Forelimb muscle (tissue), 1 donor: ENCODE data around the gene SP110. TPM values are rescaled to one million over a fixed set of nuclear protein-coding genes. Genes with fewer than 3 reads are reported as not detected.
A peak's percentile ranks its signal among the peaks of the same experiment; 100 is the strongest.
"Not testable (repeated sequence)": the region's sequence is repeated elsewhere in the genome, so short reads cannot be mapped to it uniquely, and the experiment has no call there.

Source experiments
- DNase-seq: peaks from one replicate; pipeline ENCODE4 v3.0.0-alpha.2; 2013; ENCODE audit warnings: low read depth
- polyA plus RNA-seq: library from polyadenylated mRNA; unstranded; fragments of 120-200 nt; gene quantifications from one replicate; pipeline ENCODE4 v1.2.1, GENCODE V29; 2013; ENCODE audit not compliant: insufficient read length

The SP110 gene
- polyA plus RNA-seq = 11.9 TPM

DNA sequence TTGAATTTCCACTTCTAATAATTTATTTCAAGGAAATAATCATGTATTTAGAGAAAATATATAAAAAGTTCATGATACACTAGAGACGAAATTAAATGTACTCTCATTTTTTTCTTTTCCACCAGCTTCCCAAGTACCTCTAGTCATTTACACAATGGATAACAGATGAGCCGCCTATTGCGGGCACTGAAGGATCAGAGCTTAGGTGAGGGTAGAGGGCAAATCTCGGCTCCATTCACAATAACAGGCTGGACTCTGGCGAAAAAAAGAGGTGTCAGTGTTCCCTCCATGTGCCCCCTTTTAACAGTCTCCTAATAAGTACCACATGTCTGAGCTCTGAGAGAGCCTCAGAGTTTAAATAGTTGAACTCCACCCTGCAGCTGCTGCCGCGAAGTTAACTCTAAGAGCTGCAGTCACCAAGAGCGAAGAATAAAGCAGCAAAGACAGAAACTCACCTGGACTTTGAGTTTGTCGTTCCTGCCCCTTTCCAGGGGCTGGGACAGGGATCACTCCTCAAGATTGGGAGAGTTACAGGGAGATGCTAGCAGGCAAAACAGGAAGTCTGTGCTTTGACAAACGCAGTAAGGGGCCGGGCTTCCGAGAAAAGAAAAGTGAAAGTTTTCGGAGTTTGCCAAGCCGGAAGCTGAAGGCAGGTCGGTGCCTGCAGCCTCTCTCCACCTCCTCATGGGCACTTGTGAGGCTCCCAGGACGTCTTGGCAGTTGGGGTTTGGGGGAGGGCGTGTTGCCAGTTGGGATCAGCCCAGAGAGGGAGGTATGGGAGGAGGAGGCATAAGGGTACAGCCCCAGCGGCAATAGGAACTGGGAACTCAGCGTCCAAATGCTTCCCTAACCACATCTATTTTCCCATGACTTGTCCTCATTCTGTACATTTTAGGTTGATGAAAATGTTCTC is at the start of gene SP110:
SP110 (minus strand) TSS at position 566 of the 913 bp plus-strand sequence. CDS start 3,057 bp downstream, outside the sequence.
- DNase-seq = peak; percentile 76

DNA sequence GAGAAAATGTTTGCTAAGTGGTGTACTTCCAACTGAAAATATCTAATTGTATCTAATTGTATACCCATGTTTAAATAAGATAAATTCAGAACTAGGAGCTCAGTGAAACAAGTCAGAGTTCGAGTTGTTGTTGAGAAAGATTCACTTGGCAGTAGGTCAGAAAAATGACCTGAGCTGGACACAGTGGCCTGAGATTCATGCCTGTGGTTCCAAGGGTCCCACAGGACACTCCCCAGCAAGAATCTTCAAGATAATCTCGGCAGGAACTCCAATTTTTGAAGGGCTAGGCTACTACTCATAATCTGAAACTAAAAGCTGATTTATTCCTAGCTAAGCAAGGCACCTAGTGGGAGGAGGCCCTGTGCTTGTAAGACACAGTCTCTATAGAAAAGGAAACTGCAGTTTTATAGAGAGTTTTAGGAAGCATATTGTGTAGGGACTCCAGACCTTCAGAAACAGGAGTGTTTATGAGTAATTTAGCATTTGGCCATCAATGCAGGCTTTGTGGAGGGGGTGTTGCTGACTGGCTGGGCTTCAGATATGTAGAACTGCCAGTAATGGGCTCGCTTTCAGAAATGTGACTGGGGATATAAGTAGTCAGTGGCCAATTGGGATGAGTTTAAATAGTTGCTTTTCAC is 48.9 kb upstream of the SP110 start:
- DNase-seq = no peak

DNA sequence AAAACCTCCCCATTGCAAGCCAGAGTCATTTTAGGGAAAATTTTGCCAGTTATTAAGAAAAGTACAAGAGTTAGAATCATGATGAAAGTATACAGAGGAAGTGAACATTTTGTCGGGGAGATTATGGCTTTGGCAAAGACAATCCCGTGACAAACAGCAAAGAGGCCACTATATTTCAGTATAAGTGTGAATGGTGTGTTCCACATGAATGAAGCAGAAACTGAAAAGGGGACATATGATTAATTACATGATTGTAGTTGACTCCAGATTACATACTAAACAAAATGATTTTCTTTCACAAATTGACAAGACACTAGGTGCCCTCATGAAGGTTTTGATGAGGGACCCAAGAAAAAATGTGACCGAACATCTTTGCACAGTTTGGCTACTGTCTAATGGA is 47.8 kb upstream of the SP110 start:
- DNase-seq = no peak

GRCh38 chr2:230267059-230267458 is 47.3 kb upstream of the SP110 start:
- DNase-seq = no peak

GRCh38 chr2:230266638-230267037 is 46.9 kb upstream of the SP110 start:
- DNase-seq = no peak

GRCh38 chr2:230264945-230265344 is 45.2 kb upstream of the SP110 start:
- DNase-seq = not testable (repeated sequence)

DNA sequence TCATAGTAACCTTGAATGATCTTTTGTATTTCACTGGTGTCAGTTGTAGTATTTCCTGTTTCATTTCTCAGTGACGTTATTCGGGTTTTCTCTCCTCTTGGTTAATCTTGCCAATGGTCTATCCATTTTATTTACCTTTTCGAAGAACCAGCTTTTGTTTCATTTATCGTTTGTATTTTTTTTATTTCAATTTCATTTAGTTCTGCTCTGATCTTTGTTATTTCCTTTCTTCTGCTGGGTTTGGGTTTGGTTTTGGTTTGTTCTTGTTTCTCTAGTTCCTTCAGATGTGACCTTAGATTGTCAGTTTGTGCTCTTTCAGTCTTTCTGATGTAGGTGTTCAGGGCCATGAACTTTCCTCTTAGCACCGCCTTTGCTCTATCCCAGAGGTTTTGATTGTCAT is 42.5 kb upstream of the SP110 start:
- no peak for DNase-seq

GRCh38 chr2:230258483-230258882 is 38.7 kb upstream of the SP110 start:
- no peak for DNase-seq

DNA sequence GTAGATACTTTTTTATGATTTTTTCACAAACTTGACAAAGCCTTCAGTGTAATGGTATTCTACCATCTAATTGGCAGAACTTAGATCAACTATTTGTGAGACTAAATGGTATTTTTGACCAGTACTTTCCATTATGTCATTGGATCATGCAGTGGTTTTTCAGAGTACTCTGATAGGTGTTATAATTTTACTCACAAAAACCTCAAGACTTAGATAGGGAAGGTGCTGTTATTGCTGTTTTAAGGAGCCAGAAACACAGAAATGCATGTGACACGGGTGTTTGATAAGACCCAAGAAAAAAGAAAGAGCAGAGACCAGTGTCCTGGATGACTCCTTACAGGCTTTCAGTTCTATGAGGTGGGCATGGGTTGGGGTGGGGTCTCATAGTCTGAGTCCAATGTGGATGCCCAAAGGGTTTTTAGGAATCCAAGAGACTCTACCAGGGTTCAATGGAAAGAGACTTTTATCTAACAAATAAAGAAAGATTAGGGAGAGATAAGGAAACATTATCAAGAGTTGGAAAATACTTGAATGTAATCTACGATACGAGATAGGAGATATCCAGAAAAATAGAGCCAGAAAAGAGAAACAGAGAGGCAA is 37.0 kb upstream of the SP110 start:
- DNase-seq = no peak

GRCh38 chr2:230254152-230254881 is 34.5 kb upstream of the SP110 start:
- no peak for DNase-seq

DNA sequence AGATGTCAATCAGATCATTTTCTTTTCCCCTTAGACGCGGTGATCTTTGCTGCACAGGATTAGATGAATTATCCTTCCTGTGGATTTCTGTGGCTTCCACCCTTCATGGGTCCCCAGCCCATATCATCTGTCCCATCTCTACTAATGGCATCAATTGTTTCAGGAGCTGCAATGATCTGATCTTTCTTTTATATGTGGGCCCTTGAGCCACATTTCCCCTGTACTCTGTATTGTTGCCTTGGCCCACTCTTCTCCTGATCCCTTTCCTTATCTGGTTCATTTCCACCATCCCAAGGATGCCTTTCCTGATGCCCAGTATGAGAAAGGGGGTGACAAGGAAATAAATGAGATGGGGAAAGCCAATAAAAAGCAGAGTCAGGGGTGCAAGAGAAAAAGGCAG is 30.4 kb upstream of the SP110 start:
- DNase-seq = no peak

GRCh38 chr2:230246206-230246605 is 26.4 kb upstream of the SP110 start:
- DNase-seq = no peak

DNA sequence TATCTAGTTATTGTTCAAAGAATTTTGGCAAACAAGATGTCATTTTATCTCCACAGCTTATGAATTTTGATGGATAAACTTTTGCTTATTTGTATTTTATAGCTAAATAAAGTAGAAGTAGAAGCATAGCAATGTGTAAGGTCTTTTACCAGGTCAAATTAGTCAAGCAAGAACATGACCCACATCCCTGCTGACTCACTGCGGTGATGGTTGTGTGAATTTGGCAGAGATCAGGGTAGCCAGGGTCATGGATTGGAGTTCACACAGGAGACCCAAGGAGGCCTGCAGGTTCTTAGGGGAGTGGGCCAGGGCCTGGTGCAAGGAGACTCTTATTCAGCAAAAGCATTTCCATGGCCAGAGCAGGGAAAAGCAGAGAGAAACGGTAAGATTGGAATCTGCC is 24.4 kb upstream of the SP110 start:
- no peak for DNase-seq

DNA sequence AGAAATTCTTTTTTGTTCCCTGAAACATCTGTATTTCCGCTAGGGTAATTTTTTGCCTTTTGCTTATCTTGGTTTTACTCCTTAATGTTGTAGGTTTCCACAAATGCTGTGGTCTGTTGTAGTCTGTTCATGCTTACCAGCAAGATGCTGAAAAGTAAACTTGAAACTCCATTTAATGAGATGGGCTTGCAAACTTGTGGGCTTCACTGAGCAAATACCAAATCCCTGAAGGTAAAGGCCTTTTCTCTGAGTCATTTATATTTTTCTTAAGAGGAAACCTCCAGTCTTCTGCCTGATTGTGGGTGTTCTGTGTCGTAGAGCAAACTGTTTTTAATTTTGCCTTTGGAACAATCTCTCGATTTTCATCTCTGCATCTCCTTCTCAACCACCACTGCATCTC is 15.1 kb upstream of the SP110 start:
- DNase-seq = no peak

DNA sequence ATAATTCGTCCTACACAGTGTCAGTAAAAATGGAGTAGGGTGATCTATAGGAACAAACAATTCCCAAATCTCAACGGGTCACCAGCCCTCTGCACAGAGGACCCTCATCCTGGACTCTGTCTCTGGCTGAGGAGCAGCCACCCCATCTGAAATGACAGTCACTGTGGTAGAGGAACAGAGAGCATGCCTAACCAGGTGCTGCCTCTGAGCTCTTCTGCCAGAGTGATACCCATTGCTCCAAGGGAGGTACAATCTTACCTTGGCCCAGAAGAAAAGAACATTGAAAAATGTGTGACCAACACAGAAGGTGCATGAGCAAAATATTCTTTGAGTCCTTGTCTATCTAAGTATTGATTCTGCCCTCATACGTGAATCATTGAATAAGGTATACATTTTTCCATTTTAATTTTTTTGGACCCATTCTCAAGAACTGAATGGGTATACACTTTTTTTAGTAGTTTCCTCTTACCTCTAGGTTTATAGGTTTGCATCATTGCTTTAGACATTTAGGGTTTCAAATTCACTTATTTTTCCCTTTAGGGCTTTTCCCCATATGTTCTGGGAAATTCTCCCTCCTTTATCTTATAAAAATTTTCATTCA is 14.4 kb upstream of the SP110 start:
- no peak for DNase-seq

GRCh38 chr2:230231251-230231650 is 11.5 kb upstream of the SP110 start:
- DNase-seq = no peak

DNA sequence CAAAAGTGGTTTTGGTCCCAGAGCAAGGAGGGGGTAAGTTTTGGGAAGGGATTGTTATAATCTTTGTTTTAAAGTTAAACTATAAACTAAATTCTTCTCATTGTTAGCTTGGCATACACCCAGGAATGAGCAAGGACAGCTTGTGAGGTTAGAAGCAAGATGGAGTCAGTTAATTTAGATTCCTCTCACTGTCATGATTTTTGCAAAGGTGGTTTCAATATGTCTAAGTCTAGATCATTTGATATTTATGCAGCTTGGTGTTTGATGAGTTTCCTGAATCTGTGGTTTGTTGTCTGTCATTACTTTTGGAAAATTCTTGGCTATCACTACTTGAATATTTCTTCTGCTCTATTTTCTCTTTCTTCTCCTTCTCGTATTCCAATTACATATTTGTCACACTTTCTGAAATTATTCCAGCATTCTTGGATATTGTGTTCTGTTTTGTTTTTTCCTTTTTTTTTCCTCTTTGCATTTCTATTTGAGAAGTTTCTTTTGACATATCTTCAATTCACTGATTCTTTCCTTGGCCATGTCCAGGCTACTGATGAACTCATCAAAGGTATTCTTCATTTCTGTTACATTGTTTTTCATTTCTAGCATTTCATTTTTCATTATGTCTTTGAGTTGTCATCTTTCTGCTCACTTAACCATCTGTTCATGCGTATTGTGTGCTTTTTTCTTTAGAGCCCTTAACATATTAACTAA is 10.9 kb upstream of the SP110 start:
- no peak for DNase-seq

DNA sequence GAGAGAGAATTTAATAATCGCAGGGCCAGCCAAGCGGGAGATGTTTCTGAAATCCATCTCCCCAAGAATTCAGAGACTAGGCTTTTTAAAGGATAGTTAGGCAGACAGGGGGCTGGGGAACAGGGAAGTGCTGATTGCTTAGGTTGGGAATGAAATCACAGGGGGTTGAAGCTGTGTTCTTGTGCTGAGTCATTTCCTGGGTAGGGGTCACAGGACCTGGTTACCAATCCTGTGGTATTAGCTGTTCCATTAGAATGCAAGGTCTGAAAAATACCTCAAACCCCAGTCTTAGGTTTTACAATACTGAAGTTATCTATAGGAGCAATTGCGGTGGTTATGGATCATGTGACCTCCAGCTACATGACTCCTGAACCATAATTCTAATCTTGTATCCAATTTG is 10.3 kb upstream of the SP110 start:
- no peak for DNase-seq

GRCh38 chr2:230227216-230227615 is 7.4 kb upstream of the SP110 start:
- no peak for DNase-seq

DNA sequence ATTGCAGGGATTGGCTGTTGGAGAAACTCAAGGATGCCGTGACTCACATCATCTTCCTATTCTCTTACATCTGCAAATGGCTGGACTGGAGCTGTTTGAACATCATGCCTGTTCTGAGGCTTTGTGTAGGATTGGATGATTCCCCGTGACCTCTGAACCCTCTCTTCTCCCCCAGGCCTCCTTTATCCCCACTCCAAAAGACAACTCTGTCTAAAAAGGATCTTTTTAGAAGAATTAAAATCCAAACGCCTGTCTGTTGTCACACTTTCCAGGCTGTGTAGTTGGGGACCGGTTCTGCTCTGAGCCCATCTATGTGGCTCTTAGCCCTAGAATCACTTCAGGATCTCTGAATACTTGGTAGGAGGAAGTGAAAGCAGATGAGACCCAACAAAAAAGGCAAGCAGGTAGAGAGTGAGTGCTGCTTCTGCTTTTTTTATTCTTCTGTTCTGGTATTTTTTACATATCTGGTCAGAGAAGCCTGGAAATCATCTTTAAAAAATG is 6.3 kb upstream of the SP110 start:
- no peak for DNase-seq

DNA sequence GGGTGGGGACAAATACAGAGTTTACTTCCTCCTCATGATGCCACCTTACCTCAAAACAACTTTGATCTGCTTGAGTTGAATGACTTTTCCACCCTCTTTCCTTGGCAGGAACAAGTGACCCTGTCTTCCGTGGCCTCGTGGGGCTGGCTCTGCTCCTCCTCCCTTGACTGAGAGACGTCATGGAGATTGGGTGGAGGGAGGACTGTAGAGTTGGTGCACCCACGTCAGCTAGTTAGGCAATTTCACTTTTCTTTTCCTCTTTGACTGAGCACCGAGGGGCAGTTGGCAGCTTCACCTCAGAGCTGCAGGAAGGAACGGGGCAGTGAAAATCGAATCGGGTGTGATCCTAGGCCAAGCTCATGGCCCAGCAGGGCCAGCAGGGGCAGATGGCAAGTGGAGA is 5.7 kb upstream of the SP110 start, which contains the start of gene SP140:
SP140 (plus strand) TSS at position 251 of the 400 bp plus-strand sequence; CDS start at position 360, 109 bp downstream.
- DNase-seq = no peak
